Prostate gland (tissue), 2 donors: ENCODE data around the gene CCSAP.

Source experiments
- CTCF ChIP-seq, 4 experiments: fragments of 200-600 bp in 2 of 4; fragments of 450-650 bp in 2 of 4; sonication (generic) in 2 of 4; IDR thresholded peaks; 1 replicate in 3 of 4; 2 replicates in 1 of 4; pipeline ENCODE4 v1.5.1; 2016 to 2019; ENCODE audit warnings: antibody characterized with exemption in 4 of 4, mild to moderate bottlenecking in 2 of 4, moderate library complexity in 2 of 4
- POLR2A ChIP-seq: fragments of 450-650 bp; IDR thresholded peaks from one replicate; pipeline ENCODE4 v1.6.1; 2016; ENCODE audit warnings: antibody characterized with exemption, mild to moderate bottlenecking
- POLR2AphosphoS5 ChIP-seq: sonication (generic); formaldehyde crosslinking; IDR thresholded peaks from one replicate; pipeline ENCODE4 v1.6.1; 2017; ENCODE audit warnings: antibody characterized with exemption

- TF ChIP-seq CTCF (IDR thresholded peaks at IDR 0.05) (no peak), POLR2AphosphoS5 (no peak), POLR2A (no peak)
Measured at GRCh38 chr1:229364207-229365065, 21.6 kb upstream of the CCSAP start.
